Activated naive CD4-positive, alpha-beta T cell treated with anti-CD3 and anti-CD28 coated beads, Interleukin-2, amount 10 ng/mL, durations not matched to agents 7 days and 5 days (primary cell): ENCODE measurements around the gene AP2A1.
A peak's percentile ranks its signal among the peaks of the same experiment; 100 is the strongest.
"Not testable (repeated sequence)": the region's sequence is repeated elsewhere in the genome, so short reads cannot be mapped to it uniquely, and the experiment has no call there.

Experiments used
- CTCF ChIA-PET: fragments of 350-600 bp; sonication (Branson Sonifier 250); formaldehyde crosslinking; loops from one replicate; lab custom pipeline; 2021; ENCODE audit warnings: antibody characterized with exemption; lab: Charles Lee
- DNase-seq: peaks from one replicate; pipeline ENCODE4 v3.0.0-alpha.2; 2020
- H3K27ac Mint-ChIP-seq: one replicate; pipeline ENCODE4 v1.8.0; 2021; ENCODE audit warnings: mild to moderate bottlenecking, moderate library complexity, mixed read lengths
- H3K27me3 Mint-ChIP-seq: one replicate; pipeline ENCODE4 v1.8.0; 2021; ENCODE audit warnings: mild to moderate bottlenecking, mixed read lengths
- H3K36me3 Mint-ChIP-seq: one replicate; pipeline ENCODE4 v1.8.0; 2021; ENCODE audit warnings: mixed read lengths
- H3K4me1 Mint-ChIP-seq: one replicate; pipeline ENCODE4 v1.8.0; 2021; ENCODE audit warnings: mixed read lengths
- H3K4me3 Mint-ChIP-seq: one replicate; pipeline ENCODE4 v1.8.0; 2021; ENCODE audit warnings: mild to moderate bottlenecking, moderate library complexity, mixed read lengths
- H3K9me3 Mint-ChIP-seq: one replicate; pipeline ENCODE4 v1.8.0; 2021; ENCODE audit warnings: mixed read lengths

The AP2A1 gene

DNA sequence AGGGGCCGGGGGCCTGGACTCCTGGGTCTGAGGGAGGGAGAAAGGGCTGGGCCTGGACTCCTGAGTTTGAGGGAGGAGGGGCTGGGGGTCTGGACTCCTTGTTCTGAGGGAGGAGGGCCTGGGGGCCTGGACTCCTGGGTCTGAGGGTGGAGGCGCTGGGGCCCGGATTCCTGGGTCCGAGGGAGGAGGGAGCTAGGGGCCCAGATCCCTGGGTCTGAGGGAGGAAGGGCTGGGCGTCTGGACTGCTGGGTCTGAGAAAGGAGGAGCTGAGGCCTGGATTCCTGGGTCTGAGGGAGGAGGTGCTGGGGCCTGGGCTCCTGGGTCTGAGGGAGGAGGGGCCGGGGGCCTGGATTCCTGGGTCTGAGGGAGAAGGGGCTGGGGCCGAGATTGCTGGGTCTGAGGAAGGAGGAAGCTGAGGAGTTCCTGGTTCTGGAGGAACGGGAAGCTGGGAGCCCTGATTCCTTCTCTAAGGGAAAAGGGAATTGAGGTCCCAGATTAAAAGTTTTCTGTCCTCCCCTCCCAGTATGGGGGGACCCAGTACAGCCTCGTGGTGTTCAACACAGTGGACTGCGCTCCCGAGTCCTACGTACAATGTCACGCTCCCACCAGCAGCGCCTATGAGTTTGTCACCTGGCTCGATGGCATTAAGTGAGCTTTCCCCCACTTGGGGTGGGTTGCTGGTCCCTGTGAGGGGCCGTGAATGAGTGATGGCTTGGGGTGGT, 52.0 kb downstream of the AP2A1 start:
- DNase-seq = no peak
- H3K9me3 Mint-ChIP-seq = no peaks in the 10 kb centered on the region
- H3K4me3 Mint-ChIP-seq = peak overlapping the region; percentile 86
- H3K4me1 Mint-ChIP-seq = peaks cover 23% of the 10 kb centered on the region
- H3K36me3 Mint-ChIP-seq = peaks cover 20% of the 10 kb centered on the region
- peaks cover 4% of the 10 kb centered on the region for H3K27me3 Mint-ChIP-seq
- CTCF ChIA-PET = no interaction called here
- H3K27ac Mint-ChIP-seq = peak overlapping the region; percentile 96

GRCh38 chr19:49819452-49820115, 52.8 kb downstream of the AP2A1 start:
- H3K27me3 Mint-ChIP-seq, H3K9me3 Mint-ChIP-seq, CTCF ChIA-PET, DNase-seq: not testable (repeated sequence)
- Mint-ChIP-seq H3K27ac (peak overlapping the region; percentile 96), H3K36me3 (peaks cover 21% of the 10 kb centered on the region), H3K4me3 (peak overlapping the region; percentile 86), H3K4me1 (peaks cover 21% of the 10 kb centered on the region)

DNA sequence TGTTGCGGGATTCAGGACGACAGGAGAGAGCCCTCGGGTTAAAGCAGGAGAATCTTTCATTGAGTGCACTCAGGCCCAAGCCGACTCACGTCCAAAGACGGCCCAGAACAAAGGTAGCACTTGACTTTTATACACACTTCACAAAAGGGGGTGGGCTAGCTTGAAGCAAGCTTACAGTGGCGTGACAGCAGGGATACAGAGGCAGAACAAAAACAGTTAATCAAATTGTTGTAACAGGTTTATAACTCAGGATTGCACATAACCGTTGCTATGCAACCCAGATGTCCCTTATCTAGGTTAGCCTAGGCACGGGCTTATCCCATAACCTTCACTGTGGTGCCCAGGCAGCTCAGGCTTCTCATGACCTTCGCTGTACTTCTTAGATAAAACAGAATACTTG, 53.3 kb downstream of the AP2A1 start:
- no peak for DNase-seq
- H3K4me1 Mint-ChIP-seq = peaks cover 20% of the 10 kb centered on the region
- peak overlapping the region; percentile 26 for H3K4me3 Mint-ChIP-seq
- no peak overlapping the region for H3K27ac Mint-ChIP-seq
- H3K36me3 Mint-ChIP-seq = peaks cover 21% of the 10 kb centered on the region
- CTCF ChIA-PET = no interaction called here
- peaks cover 4% of the 10 kb centered on the region for H3K27me3 Mint-ChIP-seq
- no peaks in the 10 kb centered on the region for H3K9me3 Mint-ChIP-seq

DNA sequence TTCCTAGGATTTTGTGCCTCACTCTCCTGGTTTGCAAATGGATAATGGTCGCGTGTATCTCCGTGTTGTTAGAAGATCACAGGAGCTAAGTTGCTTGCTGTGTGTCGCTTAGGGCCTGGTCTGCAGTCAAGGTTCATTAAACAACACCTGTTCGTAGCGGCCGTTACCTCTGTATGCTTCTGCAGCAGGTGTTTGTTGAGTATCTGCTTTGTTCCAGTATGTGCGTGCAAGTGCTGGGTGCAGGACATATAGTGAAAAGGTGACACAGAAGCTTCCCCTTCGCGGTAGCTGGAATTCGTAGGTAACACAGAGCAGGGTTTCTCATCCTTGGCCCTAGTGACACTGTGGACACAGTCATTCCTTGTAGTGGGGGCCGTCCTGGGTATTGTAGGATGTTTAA, 56.7 kb downstream of the AP2A1 start:
- H3K27ac Mint-ChIP-seq = no peak overlapping the region
- H3K36me3 Mint-ChIP-seq = peaks cover 19% of the 10 kb centered on the region
- no peaks in the 10 kb centered on the region for H3K27me3 Mint-ChIP-seq
- no peak overlapping the region for H3K4me3 Mint-ChIP-seq
- no peak for DNase-seq
- CTCF ChIA-PET = no interaction called here
- no peaks in the 10 kb centered on the region for H3K9me3 Mint-ChIP-seq
- H3K4me1 Mint-ChIP-seq = peaks cover 12% of the 10 kb centered on the region

DNA sequence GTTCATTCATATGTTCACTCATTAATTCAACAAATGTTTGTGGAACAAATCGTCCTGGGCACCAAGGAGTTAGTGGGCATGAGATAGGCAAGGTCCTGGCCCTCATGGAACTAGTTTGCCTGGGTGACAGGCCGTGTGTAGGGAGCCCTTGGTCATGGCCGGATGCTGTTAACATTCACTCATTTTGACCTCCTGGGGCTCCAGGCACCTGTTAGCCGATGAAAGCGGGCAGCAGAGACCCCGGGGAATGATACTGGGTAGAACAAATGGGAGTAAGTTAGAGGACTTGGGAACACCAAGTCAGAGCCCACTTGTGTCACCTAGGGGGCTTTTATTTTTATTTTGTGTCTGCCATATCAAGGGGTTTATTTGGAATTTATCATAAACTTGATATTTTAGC, 57.9 kb downstream of the AP2A1 start:
- H3K9me3 Mint-ChIP-seq = no peaks in the 10 kb centered on the region
- peaks cover 17% of the 10 kb centered on the region for H3K36me3 Mint-ChIP-seq
- DNase-seq = no peak
- no peaks in the 10 kb centered on the region for H3K27me3 Mint-ChIP-seq
- peaks cover 4% of the 10 kb centered on the region for H3K4me1 Mint-ChIP-seq
- CTCF ChIA-PET = no interaction called here
- H3K27ac Mint-ChIP-seq = no peak overlapping the region
- H3K4me3 Mint-ChIP-seq = no peak overlapping the region

- no peaks in the 10 kb centered on the region for H3K9me3 Mint-ChIP-seq
- DNase-seq = no peak
- CTCF ChIA-PET = no interaction called here
- peaks cover 13% of the 10 kb centered on the region for H3K36me3 Mint-ChIP-seq
- H3K27me3 Mint-ChIP-seq = no peaks in the 10 kb centered on the region
- no peak overlapping the region for H3K4me3 Mint-ChIP-seq
- peaks cover 5% of the 10 kb centered on the region for H3K4me1 Mint-ChIP-seq
- no peak overlapping the region for H3K27ac Mint-ChIP-seq
These were observed 60.2 kb downstream of the AP2A1 start for GRCh38 chr19:49827034-49827433.

DNA sequence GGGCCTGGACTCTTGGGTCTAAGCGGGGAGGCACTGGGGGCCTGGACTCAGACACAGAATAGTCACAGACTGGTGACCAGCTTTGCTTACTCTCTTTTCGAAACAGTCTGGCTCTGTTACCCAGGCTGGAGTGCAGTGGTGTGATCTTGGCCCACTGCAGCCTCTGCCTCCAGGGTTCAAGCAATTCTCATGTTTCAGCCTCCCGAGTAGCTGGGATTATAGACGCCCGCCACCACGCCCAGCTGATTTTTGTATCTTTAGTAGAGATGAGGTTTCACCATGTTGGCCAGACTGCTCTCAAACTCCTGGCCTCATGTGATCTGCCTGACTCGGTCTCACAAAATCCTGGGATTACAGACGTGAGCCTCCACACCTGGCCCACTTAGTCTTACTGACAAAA, 62.4 kb downstream of the AP2A1 start:
- Mint-ChIP-seq H3K27ac (no peak overlapping the region), H3K4me1 (peaks cover 16% of the 10 kb centered on the region), H3K27me3 (no peaks in the 10 kb centered on the region), H3K4me3 (no peak overlapping the region), H3K36me3 (peaks cover 16% of the 10 kb centered on the region), H3K9me3 (no peaks in the 10 kb centered on the region)
- CTCF ChIA-PET = no interaction called here
- no peak for DNase-seq

DNA sequence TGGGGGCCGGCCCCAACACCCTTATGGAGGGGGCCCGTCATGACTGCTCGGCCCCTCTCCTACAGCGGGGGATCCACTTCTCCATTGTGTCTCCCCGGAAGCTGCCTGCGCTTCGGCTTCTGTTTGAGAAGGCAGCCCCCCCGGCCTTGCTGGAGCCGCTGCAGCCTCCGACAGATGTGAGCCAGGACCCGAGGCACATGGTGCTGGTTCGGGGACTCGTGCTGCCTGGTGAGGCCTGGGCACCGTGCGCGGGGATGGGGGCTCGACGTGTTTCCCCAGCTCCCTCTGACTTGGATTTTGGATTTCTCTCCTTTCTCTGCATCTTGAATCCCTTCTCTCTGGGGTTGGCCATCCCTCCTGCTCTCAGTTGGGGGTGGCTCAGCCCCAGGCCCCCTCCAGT, 62.9 kb downstream of the AP2A1 start:
- no peak overlapping the region for H3K4me3 Mint-ChIP-seq
- peaks cover 16% of the 10 kb centered on the region for H3K4me1 Mint-ChIP-seq
- DNase-seq = no peak
- CTCF ChIA-PET = no interaction called here
- no peaks in the 10 kb centered on the region for H3K27me3 Mint-ChIP-seq
- H3K27ac Mint-ChIP-seq = no peak overlapping the region
- H3K9me3 Mint-ChIP-seq = no peaks in the 10 kb centered on the region
- peaks cover 18% of the 10 kb centered on the region for H3K36me3 Mint-ChIP-seq

- CTCF ChIA-PET = interaction anchor here (0.6 kb wide), 1 partner anchor 262 kb away, joined by 3 read pairs; no protein-coding TSS in a partner anchor
- Mint-ChIP-seq H3K9me3 (no peaks in the 10 kb centered on the region), H3K4me1 (peaks cover 16% of the 10 kb centered on the region), H3K36me3 (peaks cover 23% of the 10 kb centered on the region), H3K27me3 (no peaks in the 10 kb centered on the region), H3K4me3 (no peak overlapping the region), H3K27ac (no peak overlapping the region)
- DNase-seq = no peak
These were observed 64.0 kb downstream of the AP2A1 start for GRCh38 chr19:49830766-49831165.

GRCh38 chr19:49831592-49831991, 64.8 kb downstream of the AP2A1 start:
- no peak for DNase-seq
- CTCF ChIA-PET = no interaction called here
- Mint-ChIP-seq H3K27me3 (no peaks in the 10 kb centered on the region), H3K27ac (peak overlapping the region; percentile 62), H3K4me1 (peaks cover 16% of the 10 kb centered on the region), H3K36me3 (peaks cover 23% of the 10 kb centered on the region), H3K9me3 (no peaks in the 10 kb centered on the region), H3K4me3 (no peak overlapping the region)

DNA sequence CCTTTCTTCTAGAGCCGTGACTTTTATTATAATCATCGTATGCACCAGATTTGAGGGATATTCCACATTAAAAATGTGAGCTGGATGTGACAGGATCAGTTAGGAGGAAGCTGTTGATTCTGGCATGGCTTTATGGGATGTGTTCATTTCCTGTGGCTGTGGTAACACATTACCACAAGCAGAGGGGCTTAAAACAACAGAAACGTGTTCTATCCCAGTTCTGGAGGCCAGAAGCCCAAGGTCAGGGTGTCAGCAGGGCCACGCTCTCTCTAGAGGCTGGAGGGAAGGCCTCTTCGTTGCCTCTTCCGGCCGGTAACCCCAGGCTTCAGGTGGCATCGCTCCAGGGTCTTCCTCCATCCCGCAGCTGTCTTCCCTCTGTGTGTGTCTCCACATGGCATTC, 65.8 kb downstream of the AP2A1 start:
- Mint-ChIP-seq H3K27ac (peak overlapping the region; percentile 80), H3K9me3 (no peaks in the 10 kb centered on the region), H3K36me3 (peaks cover 29% of the 10 kb centered on the region), H3K27me3 (no peaks in the 10 kb centered on the region), H3K4me3 (no peak overlapping the region), H3K4me1 (peaks cover 16% of the 10 kb centered on the region)
- no peak for DNase-seq
- CTCF ChIA-PET = no interaction called here

- CTCF ChIA-PET = no interaction called here
These were observed 66.8 kb downstream of the AP2A1 start for GRCh38 chr19:49833599-49833998.

DNA sequence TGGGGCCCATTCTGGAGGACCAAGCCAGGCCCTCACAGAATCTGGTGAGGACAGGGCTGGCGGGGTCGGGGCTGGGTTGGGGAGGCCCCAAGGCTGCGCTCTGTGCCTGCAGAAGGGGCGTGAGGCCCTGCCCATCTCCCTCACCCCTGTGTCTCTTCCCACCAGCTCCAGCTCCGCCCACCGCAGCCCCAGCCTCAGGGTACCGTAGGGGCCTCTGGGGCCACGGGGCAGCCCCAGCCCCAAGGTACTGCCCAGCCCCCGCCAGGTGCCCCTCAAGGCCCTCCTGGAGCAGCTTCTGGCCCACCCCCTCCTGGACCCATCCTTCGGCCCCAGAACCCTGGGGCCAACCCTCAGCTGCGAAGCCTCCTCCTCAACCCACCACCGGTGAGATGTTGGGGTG, 68.8 kb downstream of the AP2A1 start:
- DNase-seq = no peak
- Mint-ChIP-seq H3K27me3 (no peaks in the 10 kb centered on the region), H3K4me1 (peaks cover 16% of the 10 kb centered on the region), H3K9me3 (no peaks in the 10 kb centered on the region), H3K27ac (no peak overlapping the region), H3K36me3 (peaks cover 45% of the 10 kb centered on the region), H3K4me3 (no peak overlapping the region)
- CTCF ChIA-PET = no interaction called here

More at GRCh38 chr19:49833599-49833998, 66.8 kb downstream of the AP2A1 start:
- Mint-ChIP-seq H3K4me1 (peaks cover 16% of the 10 kb centered on the region), H3K4me3 (no peak overlapping the region), H3K36me3 (peaks cover 34% of the 10 kb centered on the region), H3K9me3 (no peaks in the 10 kb centered on the region), H3K27ac (no peak overlapping the region), H3K27me3 (no peaks in the 10 kb centered on the region)
- DNase-seq = no peak

DNA sequence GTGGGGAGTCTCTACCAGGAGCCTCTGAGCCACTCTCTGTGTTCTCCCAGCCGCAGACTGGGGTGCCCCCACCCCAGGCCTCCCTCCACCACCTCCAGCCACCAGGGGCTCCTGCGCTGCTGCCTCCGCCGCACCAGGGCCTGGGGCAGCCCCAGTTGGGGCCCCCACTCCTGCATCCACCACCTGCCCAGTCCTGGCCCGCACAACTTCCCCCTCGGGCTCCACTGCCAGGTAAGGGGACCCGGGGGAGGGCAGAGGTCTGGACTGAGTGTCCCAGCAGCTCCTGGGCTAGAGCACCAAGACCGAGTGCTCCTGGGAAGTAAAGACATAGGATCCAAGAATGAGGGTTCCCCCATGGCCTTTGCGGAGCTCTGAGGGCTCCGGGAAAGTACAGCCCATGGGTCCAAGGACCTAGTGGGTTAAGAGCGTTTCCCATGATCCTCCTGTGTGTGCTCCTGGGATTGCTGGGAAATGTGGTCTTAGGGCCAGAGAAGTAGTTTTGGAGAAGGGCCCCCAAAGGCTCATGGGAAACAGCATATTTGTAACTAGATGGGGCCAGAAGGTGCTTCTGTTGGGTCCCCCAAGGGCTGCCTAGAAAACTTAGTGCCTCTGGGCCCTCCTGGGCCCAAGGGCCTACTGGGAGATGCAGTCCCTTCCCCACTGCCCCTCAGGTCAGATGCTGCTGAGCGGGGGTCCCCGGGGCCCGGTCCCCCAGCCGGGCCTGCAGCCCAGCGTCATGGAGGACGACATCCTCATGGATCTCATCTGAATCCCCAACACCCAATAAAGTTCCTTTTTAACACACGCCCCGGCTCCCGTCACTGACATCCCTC, 69.6 kb downstream of the AP2A1 start:
- peaks cover 47% of the 10 kb centered on the region for H3K36me3 Mint-ChIP-seq
- CTCF ChIA-PET = no interaction called here
- H3K27ac Mint-ChIP-seq = no peak overlapping the region
- no peak for DNase-seq
- H3K27me3 Mint-ChIP-seq = no peaks in the 10 kb centered on the region
- no peaks in the 10 kb centered on the region for H3K9me3 Mint-ChIP-seq
- peaks cover 16% of the 10 kb centered on the region for H3K4me1 Mint-ChIP-seq
- H3K4me3 Mint-ChIP-seq = no peak overlapping the region
